RWPE2 (cell line): ENCODE data around the gene SALL3.
A peak's percentile ranks its signal among the peaks of the same experiment; 100 is the strongest.

Source experiments
- ATAC-seq: fragments of 200-7000 bp; cut with Tn5 transposase; 3 replicates; pipeline ENCODE4 v1.9.1; 2021; ENCODE audit warnings: low read depth
- DNase-seq: peaks from one replicate; pipeline ENCODE4 v3.0.0-alpha.2; 2020; ENCODE audit warnings: low spot score
- H3K27ac ChIP-seq: fragments of 450-650 bp; 2 replicates; pipeline ENCODE4 v1.5.1; 2017; ENCODE audit warnings: mild to moderate bottlenecking; ENCODE audit not compliant: poor library complexity, severe bottlenecking
- H3K27me3 ChIP-seq: fragments of 250-450 bp; sonication (Bioruptor Pico); 2 replicates; pipeline ENCODE4 v1.5.1; 2021; ENCODE audit warnings: mild to moderate bottlenecking, moderate library complexity; ENCODE audit not compliant: insufficient read depth, poor library complexity, severe bottlenecking
- H3K36me3 ChIP-seq: fragments of 250-450 bp; sonication (Bioruptor Pico); 2 replicates; pipeline ENCODE4 v1.5.1; 2020; ENCODE audit warnings: low read depth, mild to moderate bottlenecking, moderate library complexity
- H3K4me1 ChIP-seq: fragments of 250-450 bp; sonication (Bioruptor Pico); 2 replicates; pipeline ENCODE4 v1.5.1; 2021; ENCODE audit warnings: mild to moderate bottlenecking, moderate library complexity; ENCODE audit not compliant: insufficient read depth, poor library complexity, severe bottlenecking
- H3K4me3 ChIP-seq: fragments of 250-450 bp; sonication (Bioruptor Pico); 2 replicates; pipeline ENCODE4 v1.5.1; 2021; ENCODE audit warnings: mild to moderate bottlenecking, moderate library complexity; ENCODE audit not compliant: severe bottlenecking
- H3K9me3 ChIP-seq: fragments of 250-450 bp; sonication (Bioruptor Pico); 2 replicates; pipeline ENCODE4 v1.5.1; 2021; ENCODE audit warnings: mild to moderate bottlenecking, moderate library complexity; ENCODE audit not compliant: severe bottlenecking
- CTCF ChIP-seq: fragments of 450-650 bp; IDR thresholded peaks from one replicate; pipeline ENCODE4 v1.5.1; 2017; ENCODE audit warnings: mild to moderate bottlenecking, moderate library complexity; ENCODE audit not compliant: poor library complexity, severe bottlenecking

The SALL3 gene

GRCh38 chr18:79042276-79042675 is 62.7 kb downstream of the SALL3 start:
- DNase-seq (no peak), ATAC-seq (no peak)
- Histone ChIP-seq H3K27me3 (no peaks in the 10 kb centered on the region), H3K9me3 (no peaks in the 10 kb centered on the region), H3K27ac (no peak overlapping the region), H3K36me3 (no peaks in the 10 kb centered on the region), H3K4me3 (no peak overlapping the region), H3K4me1 (no peaks in the 10 kb centered on the region)
- TF ChIP-seq CTCF = no peak

- Histone ChIP-seq H3K4me1 (no peaks in the 10 kb centered on the region), H3K9me3 (no peaks in the 10 kb centered on the region), H3K27me3 (no peaks in the 10 kb centered on the region), H3K4me3 (no peak overlapping the region), H3K27ac (no peak overlapping the region), H3K36me3 (no peaks in the 10 kb centered on the region)
- no peak for DNase-seq
- ATAC-seq = no peak
- TF ChIP-seq CTCF = no peak
Observed at GRCh38 chr18:79043288-79043687, 63.7 kb downstream of the SALL3 start.

GRCh38 chr18:79046522-79046921 is 66.9 kb downstream of the SALL3 start:
- Histone ChIP-seq H3K27me3 (no peaks in the 10 kb centered on the region), H3K9me3 (no peaks in the 10 kb centered on the region), H3K4me1 (no peaks in the 10 kb centered on the region), H3K4me3 (no peak overlapping the region), H3K27ac (no peak overlapping the region), H3K36me3 (no peaks in the 10 kb centered on the region)
- peak; percentile 19; the same call in 1 of the 3 replicates for ATAC-seq
- no peak for TF ChIP-seq CTCF
- DNase-seq = no peak

GRCh38 chr18:79047556-79048244 is 68.1 kb downstream of the SALL3 start:
- Histone ChIP-seq H3K4me1 (no peaks in the 10 kb centered on the region), H3K36me3 (no peaks in the 10 kb centered on the region), H3K27ac (no peak overlapping the region), H3K9me3 (no peaks in the 10 kb centered on the region), H3K4me3 (no peak overlapping the region), H3K27me3 (no peaks in the 10 kb centered on the region)
- TF ChIP-seq CTCF = no peak
- no peak for ATAC-seq
- DNase-seq = no peak

GRCh38 chr18:79048245-79048632 is 68.6 kb downstream of the SALL3 start:
- Histone ChIP-seq H3K4me1 (no peaks in the 10 kb centered on the region), H3K4me3 (no peak overlapping the region), H3K27ac (no peak overlapping the region), H3K9me3 (no peaks in the 10 kb centered on the region), H3K27me3 (no peaks in the 10 kb centered on the region), H3K36me3 (no peaks in the 10 kb centered on the region)
- ATAC-seq = no peak
- TF ChIP-seq CTCF = no peak
- DNase-seq = no peak
